Measurements from ENCODE around the gene CYTH3. TPM values are rescaled to one million over a fixed set of nuclear protein-coding genes. Genes with fewer than 3 reads are reported as not detected.

CYTH3 gene
- total RNA-seq, 4 donors from 2014 or later: 14.6 to 47.4 (median 22.8) TPM

DNA sequence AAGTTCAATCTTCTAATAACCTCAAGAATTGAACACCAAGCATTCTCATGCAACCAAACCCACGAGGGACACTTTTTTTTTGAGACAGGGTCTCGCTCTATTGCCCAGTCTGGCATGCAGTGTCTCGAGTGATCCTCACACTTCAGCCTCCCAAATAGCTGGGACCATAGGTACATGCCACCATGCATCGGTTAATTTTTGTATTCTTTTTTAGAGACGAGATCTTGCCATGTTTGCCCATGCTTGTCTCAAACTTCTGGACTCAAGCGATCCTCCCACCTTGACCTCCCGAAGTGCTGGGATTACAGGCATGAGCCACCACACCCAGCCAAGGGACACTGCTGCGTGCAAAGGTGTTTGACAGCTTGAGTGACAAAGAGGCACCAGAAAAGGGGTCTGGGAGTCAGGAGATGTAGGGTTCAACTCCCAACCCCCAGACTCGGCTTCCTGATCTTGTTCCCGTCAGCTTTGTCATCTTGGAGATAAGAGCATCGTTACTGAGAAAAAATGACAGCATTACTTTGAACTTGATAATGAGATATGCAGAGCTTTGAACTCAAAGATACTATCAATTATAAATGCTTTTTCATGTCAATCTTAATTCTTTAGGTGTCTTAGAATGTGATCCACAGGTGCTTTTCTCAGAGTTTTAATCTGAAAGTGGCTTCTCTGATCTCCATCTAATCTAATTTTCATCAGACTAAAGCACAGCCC lies 1.6 kb upstream of the CYTH3 start:
- TF ChIP-seq, protein P1, sequence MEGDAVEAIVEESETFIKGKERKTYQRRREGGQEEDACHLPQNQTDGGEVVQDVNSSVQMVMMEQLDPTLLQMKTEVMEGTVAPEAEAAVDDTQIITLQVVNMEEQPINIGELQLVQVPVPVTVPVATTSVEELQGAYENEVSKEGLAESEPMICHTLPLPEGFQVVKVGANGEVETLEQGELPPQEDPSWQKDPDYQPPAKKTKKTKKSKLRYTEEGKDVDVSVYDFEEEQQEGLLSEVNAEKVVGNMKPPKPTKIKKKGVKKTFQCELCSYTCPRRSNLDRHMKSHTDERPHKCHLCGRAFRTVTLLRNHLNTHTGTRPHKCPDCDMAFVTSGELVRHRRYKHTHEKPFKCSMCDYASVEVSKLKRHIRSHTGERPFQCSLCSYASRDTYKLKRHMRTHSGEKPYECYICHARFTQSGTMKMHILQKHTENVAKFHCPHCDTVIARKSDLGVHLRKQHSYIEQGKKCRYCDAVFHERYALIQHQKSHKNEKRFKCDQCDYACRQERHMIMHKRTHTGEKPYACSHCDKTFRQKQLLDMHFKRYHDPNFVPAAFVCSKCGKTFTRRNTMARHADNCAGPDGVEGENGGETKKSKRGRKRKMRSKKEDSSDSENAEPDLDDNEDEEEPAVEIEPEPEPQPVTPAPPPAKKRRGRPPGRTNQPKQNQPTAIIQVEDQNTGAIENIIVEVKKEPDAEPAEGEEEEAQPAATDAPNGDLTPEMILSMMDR (IDR thresholded peaks at IDR 0.05): no peak
- TF ChIP-seq POLR2A (IDR thresholded peaks at IDR 0.05): no peak
- Histone ChIP-seq H3K27me3 (no peaks in the 10 kb centered on the region), H3K4me3 (no peak overlapping the region), H3K36me3 (no peaks in the 10 kb centered on the region), H3K4me1 (peaks cover 5 to 6% of the 10 kb centered on the region in 2 donors), H3K9me3 (no peaks in the 10 kb centered on the region), H3K27ac (no peak overlapping the region)
- intact Hi-C loops (cut with DNase I; ENCODE audit: low total_unique reads): no loop called here
- DNase-seq: no peak

DNA sequence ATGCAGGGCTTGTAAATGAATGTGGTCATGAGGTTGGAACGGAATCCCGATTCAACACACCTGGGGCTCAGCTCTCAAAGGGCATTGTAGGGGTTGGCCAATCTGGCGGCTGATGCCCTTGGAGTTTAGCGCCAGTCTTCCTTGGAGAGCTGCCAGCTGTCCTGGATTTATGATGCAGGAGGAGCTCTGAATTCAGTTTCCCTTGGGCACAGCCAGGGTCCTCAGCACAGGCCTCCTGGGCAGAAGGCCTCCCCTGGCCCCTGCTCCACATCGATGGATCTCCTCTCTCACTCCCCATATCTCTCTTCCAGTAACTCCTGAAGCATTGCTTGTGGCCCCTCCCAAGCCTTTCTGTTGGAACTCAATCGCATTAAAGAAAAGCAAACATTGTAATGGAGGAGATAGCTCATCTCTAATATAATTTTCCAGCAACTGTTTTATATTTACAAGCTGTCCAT lies 985 bp upstream of the CYTH3 start:
- H3K4me3 ChIP-seq: no peak overlapping the region

DNA sequence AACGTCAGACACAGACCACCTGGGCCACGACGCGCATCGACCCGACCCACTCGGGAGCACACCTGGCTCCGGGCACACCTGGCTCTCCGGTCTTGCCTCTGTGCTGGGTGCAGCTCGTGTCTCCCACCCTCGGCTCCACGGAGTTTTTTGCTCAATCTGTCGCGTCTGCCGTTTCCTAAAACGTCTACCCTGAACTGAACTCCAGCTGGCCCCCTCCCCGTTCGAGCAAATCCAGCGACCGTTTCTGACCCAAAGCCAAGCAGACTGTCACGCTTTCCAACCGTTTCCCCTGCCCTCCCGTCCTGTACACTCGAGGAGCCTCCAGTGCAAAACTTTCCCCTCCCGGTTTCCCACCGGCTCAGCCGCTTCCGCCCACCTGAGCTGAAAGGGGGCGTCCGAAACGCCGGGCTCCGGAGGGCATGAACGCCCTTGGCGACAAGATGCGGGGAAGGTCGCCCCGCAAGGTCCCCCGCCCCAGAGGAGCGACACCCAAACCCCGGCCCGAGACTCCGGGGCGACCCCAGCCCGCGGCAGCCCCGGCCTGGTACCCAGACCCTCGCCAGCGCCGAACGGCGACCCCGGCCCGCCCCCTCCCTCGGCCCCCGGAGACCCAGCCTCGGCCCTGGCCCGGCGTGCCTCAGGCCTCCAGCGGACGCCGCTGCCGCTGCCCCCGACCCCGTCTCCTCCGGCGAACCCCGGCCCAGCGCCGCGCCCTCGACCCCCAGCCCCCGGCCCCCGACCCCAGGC lies 557 bp downstream of the CYTH3 start:
- H3K4me1 ChIP-seq: peaks cover 5 to 9% of the 10 kb centered on the region in 2 donors
- peak overlapping the region; percentile 66 to 73 for H3K4me3 ChIP-seq
- intact Hi-C loops (cut with DNase I; ENCODE audit: low total_unique reads): no loop called here
- no peaks in the 10 kb centered on the region for H3K9me3 ChIP-seq
- H3K36me3 ChIP-seq: no peaks in the 10 kb centered on the region
- peak overlapping the region; percentile 77 to 79 for H3K27ac ChIP-seq
- no peaks in the 10 kb centered on the region for H3K27me3 ChIP-seq
- no peak for TF ChIP-seq POLR2A (IDR thresholded peaks at IDR 0.05)
- TF ChIP-seq, protein P1 (IDR thresholded peaks at IDR 0.05): no peak
- peak; percentile 24 to 42 for DNase-seq

More for the DNA sequence above, 985 bp upstream of the CYTH3 start:
- Histone ChIP-seq H3K9me3 (no peaks in the 10 kb centered on the region), H3K27me3 (no peaks in the 10 kb centered on the region), H3K36me3 (no peaks in the 10 kb centered on the region), H3K27ac (peak overlapping the region in 1 of 2 donors; percentile 64), H3K4me1 (peaks cover 5 to 9% of the 10 kb centered on the region in 2 donors)
- intact Hi-C loops (cut with DNase I; ENCODE audit: low total_unique reads): no loop called here
- TF ChIP-seq POLR2A (IDR thresholded peaks at IDR 0.05): no peak
- DNase-seq: peak; percentile 40 to 50

DNA sequence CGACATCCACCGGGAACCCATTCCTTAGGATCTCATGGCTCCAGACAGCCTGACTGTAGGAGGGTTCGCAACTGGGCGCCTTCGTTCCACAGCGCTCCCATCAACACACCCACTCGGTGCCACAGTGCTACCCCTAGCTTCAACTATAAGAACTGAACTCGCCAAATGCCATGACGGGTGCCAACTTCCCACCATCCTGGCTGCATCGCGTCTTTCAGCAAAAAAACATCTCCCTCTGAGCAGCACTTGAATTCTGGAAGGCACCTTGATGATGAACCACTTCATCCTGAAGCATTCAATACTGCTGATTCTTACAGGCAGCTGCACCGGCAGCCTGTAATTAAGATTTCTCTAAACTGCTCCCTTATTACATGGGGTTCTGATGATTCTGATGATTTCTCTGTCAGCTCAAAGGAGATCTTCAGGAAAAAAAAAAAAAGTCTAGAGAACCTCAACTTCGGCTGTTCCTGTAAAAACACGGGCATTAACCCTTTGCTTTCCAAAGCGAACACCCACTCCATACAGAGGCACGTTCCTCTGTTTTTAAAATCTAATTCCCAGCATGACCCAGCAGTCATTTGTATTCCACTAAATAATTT lies 1.3 kb downstream of the CYTH3 start:
- H3K36me3 ChIP-seq: no peaks in the 10 kb centered on the region
- peak overlapping the region; percentile 77 to 79 for H3K27ac ChIP-seq
- H3K4me1 ChIP-seq: peaks cover 5 to 9% of the 10 kb centered on the region in 2 donors
- TF ChIP-seq, protein P1 (IDR thresholded peaks at IDR 0.05): peak; percentile 30 to 52 (median 40)
- no peak for TF ChIP-seq POLR2A (IDR thresholded peaks at IDR 0.05)
- intact Hi-C loops (cut with DNase I; ENCODE audit: low total_unique reads): no loop called here
- H3K9me3 ChIP-seq: no peaks in the 10 kb centered on the region
- H3K27me3 ChIP-seq: no peaks in the 10 kb centered on the region
- peak; percentile 38 to 50 for DNase-seq
- H3K4me3 ChIP-seq: peak overlapping the region; percentile 66 to 73

DNA sequence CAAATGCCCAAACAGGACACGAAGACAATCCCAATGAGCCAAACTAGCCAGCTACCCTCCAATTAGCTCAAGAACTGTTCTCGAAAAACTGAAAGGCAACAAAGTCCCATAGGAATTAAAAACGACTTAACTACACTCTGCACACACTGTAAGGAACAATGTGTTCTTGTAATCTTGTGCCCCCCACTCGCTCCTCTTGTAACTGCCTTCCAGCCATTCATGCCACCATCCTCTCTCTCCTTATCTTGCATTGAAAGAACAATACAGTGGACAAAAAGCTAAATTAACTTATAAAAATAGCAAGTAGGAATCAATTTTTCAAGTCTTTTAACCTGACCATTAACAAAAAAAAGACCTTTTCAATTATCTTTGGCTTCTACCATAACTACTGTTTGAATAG lies 2.9 kb downstream of the CYTH3 start:
- H3K4me1 ChIP-seq: peaks cover 5 to 9% of the 10 kb centered on the region in 2 donors
- no peak for DNase-seq
- no peaks in the 10 kb centered on the region for H3K27me3 ChIP-seq
- H3K4me3 ChIP-seq: no peak overlapping the region
- TF ChIP-seq POLR2A (IDR thresholded peaks at IDR 0.05): no peak
- TF ChIP-seq, protein P1 (IDR thresholded peaks at IDR 0.05): no peak
- no peaks in the 10 kb centered on the region for H3K9me3 ChIP-seq
- intact Hi-C loops (cut with DNase I; ENCODE audit: low total_unique reads): no loop called here
- H3K27ac ChIP-seq: no peak overlapping the region
- no peaks in the 10 kb centered on the region for H3K36me3 ChIP-seq
